Measurements from ENCODE around the gene PIK3C2G.

- TF ChIP-seq, protein P1, sequence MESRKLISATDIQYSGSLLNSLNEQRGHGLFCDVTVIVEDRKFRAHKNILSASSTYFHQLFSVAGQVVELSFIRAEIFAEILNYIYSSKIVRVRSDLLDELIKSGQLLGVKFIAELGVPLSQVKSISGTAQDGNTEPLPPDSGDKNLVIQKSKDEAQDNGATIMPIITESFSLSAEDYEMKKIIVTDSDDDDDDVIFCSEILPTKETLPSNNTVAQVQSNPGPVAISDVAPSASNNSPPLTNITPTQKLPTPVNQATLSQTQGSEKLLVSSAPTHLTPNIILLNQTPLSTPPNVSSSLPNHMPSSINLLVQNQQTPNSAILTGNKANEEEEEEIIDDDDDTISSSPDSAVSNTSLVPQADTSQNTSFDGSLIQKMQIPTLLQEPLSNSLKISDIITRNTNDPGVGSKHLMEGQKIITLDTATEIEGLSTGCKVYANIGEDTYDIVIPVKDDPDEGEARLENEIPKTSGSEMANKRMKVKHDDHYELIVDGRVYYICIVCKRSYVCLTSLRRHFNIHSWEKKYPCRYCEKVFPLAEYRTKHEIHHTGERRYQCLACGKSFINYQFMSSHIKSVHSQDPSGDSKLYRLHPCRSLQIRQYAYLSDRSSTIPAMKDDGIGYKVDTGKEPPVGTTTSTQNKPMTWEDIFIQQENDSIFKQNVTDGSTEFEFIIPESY (IDR thresholded peaks at IDR 0.05), result no peak
- no peak for TF ChIP-seq CTCF (IDR thresholded peaks at IDR 0.05; ENCODE audit: low read depth, low read length, missing input control)
- TF ChIP-seq MAX (IDR thresholded peaks at IDR 0.05), result no peak
Observed at GRCh38 chr12:18586581-18586980, 325.3 kb downstream of the PIK3C2G start.
